C1 segment of cervical spinal cord (tissue), 14 donors: ENCODE data around the gene RANBP3.
"Not testable (repeated sequence)": the region's sequence is repeated elsewhere in the genome, so short reads cannot be mapped to it uniquely, and the experiment has no call there.

ENCODE experiments used
- DNase-seq, 14 donors: peaks; one replicate each; lab custom pipeline; 2025; lab: John Stamatoyannopoulos, UW

Gene RANBP3

GRCh38 chr19:5988517-5989387, 10.8 kb upstream of the RANBP3 start:
- no peak for DNase-seq

DNA sequence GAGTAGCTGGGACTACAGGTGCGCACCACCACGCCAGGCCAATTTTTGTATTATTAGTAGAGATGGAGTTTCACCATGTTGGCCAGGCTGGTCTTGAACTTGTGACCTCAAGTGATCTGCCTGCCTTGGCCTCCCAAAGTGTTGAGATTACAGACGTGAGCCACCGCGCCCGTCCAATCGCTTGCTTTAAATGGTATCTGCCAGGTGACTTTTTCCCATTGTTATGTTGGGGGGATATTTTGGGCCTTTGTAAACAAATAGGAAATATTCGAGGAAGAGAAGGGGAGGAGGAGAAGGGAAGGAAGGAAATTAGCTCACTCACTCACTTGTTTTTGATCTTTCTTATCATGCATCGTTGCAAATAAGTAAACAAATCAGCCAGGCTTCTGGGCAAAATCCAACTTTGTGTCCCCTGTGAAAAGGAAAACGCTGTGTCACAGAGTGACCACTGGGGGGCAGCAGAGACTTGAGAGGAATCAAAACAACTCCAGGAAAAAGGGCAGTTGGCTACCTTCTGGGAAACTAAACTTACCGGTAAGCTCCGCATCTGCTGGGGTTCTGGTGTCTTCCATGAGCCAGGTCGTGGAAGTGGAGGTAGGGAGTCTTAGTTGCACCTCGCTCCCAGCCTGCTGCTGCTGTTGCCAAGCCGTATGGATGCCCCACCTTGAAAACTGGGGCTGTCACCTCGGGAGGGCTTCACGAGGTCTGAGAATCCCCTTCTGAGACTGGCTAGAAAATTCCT, 9.3 kb upstream of the RANBP3 start:
- DNase-seq, result peak in 12 of 14 donors; percentile 10 to 76 (median 48)

- not testable (repeated sequence) for DNase-seq
Observed at GRCh38 chr19:5985837-5986236, 7.9 kb upstream of the RANBP3 start.

DNA sequence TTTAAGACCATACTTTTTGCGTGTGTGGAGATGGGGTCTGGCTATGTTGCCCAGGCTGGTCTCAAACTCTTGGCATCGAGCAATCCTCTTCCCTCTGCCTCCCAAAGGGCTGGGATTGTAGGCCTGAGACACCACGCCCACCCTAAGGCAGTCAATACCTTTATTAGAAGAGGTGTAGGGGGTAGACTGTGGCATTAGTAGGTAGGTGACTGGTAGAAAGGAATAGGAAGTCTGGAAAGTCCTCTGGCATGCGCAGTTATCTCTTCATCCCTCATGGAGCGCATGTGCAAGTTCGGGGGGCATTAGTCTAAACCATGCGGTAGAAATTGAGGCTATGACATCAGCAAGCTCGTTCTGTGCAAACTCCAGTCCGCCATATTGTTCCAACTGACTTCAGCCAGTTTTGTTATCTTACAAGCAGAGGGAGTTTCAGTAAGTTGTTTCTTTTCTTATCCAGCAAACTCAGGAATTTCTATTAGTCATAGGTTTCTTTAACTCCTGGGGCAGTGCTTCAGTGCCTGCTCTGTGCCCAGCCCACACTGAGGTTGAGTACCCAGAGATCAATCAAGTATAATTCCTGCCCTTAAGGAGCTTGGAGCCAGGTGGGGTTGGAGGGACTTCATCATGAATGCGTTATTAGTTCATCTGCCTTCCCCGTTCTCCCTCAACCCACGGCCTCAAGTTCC, 7.3 kb upstream of the RANBP3 start:
- DNase-seq, result no peak

GRCh38 chr19:5984600-5984999, 6.7 kb upstream of the RANBP3 start:
- no peak for DNase-seq

GRCh38 chr19:5983367-5983955, 5.5 kb upstream of the RANBP3 start:
- DNase-seq, result no peak

- no peak for DNase-seq
Observed at GRCh38 chr19:5978606-5979552, 939 bp upstream of the RANBP3 start.

DNA sequence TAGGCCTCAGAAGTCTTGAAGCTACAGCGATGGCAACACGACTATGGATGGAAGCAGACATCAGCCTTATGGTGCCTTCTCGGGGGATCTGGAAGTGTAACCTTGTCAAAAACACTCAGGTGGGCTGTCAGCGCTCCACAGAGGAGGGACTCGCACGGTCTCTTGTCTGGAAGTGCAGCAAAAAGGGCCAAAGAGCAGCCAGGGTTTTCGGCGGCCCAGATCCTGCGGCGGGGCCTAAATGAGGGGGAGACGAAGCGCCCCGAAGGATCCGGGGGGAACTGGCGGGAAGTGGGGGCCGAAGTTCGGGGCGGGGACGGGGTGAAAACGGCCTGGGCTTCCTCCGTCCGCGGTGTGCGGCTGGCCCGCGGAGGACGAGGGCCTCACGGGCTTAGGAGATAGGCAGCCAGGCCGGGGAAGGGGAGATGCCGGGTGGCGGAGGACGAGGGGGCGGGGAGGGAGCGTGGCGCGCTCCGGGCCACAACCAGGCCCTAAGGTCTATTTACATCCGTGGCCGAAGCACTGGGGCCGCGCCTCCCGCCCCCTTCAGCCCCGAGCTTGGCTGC, 637 bp downstream of the RANBP3 start:
- peak in 1 of 14 donors; percentile 63 for DNase-seq

- no peak for DNase-seq
Observed at GRCh38 chr19:5976768-5977167, 1.2 kb downstream of the RANBP3 start.

DNA sequence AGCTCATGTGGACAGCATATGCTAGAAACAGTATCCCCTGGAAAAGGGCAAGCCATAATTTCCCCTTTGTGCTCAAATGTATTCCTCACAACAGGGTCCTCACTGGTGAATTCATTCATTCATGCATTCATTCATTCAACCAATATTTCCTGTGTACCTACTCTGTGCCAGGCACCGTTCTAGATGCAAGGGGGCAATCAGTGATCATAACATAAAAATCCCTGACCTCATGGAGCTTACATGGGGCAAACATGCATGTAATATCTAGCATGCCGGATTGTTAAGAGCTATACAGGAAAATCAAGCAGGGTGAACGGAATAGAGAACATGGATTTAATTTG, 2.6 kb downstream of the RANBP3 start:
- no peak for DNase-seq

GRCh38 chr19:5974721-5975387, 3.1 kb downstream of the RANBP3 start:
- no peak for DNase-seq

GRCh38 chr19:5973867-5974635, 3.9 kb downstream of the RANBP3 start:
- no peak for DNase-seq

GRCh38 chr19:5973376-5973775, 4.6 kb downstream of the RANBP3 start:
- DNase-seq, result no peak

DNA sequence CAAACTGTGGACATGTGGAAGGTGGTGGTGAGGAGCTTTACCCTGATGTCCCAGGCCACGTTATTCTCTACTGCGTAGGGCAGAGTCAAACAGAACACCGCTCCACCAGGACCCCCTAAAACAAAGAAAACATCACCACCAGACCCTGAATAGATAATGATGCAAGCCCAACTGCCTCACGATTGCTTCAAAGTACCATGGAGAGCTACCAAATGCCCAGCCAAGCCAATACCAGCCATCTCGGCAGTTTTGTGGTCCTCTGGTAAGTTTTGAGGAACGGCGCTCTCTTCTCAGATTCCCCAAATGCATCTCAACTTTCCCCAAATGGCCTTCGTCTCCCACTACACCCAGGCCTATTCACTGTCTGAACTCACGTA, 5.6 kb downstream of the RANBP3 start:
- no peak for DNase-seq

DNA sequence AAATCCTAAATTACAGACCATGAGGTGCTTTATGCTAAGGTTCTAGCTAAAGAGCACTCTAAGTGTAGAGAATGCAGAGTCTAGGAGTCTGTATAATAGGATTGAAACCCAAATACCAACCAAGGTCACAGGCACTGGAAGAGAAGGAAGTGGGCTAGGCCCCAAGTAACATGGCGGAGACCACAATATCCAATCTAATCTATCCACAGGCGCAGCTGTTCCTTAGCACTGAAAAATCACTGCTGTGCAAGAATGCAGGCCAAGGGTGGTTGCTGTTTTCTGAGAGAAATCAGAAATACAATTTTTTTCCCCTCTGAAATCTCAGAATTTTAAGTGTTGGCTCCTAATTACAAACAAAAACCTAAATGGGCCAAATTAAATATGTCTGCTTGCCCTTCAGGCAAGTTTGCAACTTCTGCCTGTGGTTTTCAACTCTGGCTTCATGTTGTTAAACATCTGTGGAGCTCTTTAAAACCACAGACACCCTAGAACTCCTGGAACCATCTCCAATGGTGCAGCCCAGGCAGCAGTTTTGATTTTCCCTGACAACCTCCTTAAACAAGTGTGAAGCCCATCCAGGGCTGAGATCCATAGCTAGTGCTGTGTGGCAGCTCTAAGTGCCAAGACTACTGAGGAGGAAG, 6.1 kb downstream of the RANBP3 start:
- no peak for DNase-seq

- no peak for DNase-seq
Observed at GRCh38 chr19:5969476-5969875, 8.5 kb downstream of the RANBP3 start.

DNA sequence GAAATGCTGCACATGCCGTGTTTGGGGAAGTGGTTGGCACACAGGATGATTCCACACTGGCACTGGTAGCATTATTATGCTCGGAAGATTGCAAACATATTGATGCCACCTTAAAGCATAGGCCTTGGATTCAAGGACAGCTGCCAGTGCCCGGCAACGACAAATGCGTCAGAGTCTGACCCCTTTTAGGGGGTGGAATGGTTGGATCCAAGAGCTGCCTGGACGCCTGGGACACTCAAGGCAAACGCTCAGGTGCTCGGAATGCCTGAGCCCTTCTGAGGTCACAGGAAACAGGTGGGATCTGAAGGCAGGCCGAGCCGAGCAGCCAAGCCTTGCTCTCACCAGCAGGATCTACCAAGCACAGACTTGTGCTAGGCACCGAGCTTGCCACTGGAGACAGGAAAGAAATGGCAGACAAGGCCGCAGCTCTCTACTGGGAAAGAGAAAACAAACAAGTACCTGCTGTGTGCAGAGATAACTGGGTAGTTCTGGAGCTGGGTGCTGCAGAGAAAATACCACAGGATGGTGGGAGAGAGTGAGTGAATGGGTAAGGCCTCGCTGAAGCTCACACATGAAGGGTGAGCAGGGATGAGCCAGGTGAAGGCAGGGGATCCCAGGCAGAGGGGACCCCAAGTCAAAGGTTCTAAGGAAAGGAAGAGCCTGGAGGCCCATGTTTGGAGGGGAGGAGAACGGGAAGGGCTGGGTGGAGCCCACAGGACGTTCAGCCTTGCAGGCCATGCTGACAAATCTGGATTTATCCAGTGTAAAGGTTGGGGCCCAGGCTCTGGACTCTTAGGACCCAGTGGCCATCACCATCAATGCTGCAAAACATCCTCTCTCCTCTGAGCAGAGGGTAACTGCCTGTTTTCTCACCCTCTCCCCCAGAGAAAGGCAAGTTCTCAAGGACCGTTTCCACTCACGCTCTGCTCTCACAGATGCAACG, 9.2 kb downstream of the RANBP3 start:
- DNase-seq, result peak in 1 of 14 donors; percentile 21
